Measurements from ENCODE around the gene PRKACA.
A peak's percentile ranks its signal among the peaks of the same experiment; 100 is the strongest.

The PRKACA gene

GRCh38 chr19:14116525-14116917, 1.0 kb downstream of the PRKACA start:
- no peak for DNase-seq

GRCh38 chr19:14115756-14116155, 1.8 kb downstream of the PRKACA start:
- no peak for DNase-seq

GRCh38 chr19:14114854-14115253, 2.7 kb downstream of the PRKACA start:
- peak; percentile 89 for DNase-seq

GRCh38 chr19:14114439-14114838, 3.1 kb downstream of the PRKACA start:
- DNase-seq = no peak

- peak; percentile 14 to 17 for DNase-seq
Measured at GRCh38 chr19:14113762-14114414, 3.7 kb downstream of the PRKACA start.

GRCh38 chr19:14112809-14113385, 4.7 kb downstream of the PRKACA start:
- DNase-seq = no peak

- no peak for DNase-seq
Measured at GRCh38 chr19:14112051-14112808, 5.3 kb downstream of the PRKACA start.

- no peak for DNase-seq
Measured at GRCh38 chr19:14111486-14111885, 6.1 kb downstream of the PRKACA start.

GRCh38 chr19:14110650-14111049, 6.9 kb downstream of the PRKACA start:
- DNase-seq = no peak

GRCh38 chr19:14107581-14108461, 9.7 kb downstream of the PRKACA start:
- no peak for DNase-seq

GRCh38 chr19:14106840-14107239, 10.7 kb downstream of the PRKACA start:
- DNase-seq = no peak

- DNase-seq = no peak
Measured at GRCh38 chr19:14105680-14106079, 11.9 kb downstream of the PRKACA start.

- no peak for DNase-seq
Measured at GRCh38 chr19:14103310-14103709, 14.3 kb downstream of the PRKACA start.

GRCh38 chr19:14102756-14103155, 14.8 kb downstream of the PRKACA start:
- DNase-seq = no peak

GRCh38 chr19:14102102-14102696, 15.4 kb downstream of the PRKACA start:
- no peak for DNase-seq

- DNase-seq = no peak
Measured at GRCh38 chr19:14101003-14101545, 16.5 kb downstream of the PRKACA start.

- no peak for DNase-seq
Measured at GRCh38 chr19:14097532-14098151, 19.9 kb downstream of the PRKACA start.

GRCh38 chr19:14096272-14096992, 21.1 kb downstream of the PRKACA start:
- no peak for DNase-seq

GRCh38 chr19:14094854-14095253, 22.7 kb downstream of the PRKACA start:
- DNase-seq = no peak

- no peak for DNase-seq
Measured at GRCh38 chr19:14093117-14093823, 24.3 kb downstream of the PRKACA start.

Measured in AML-193 (cell line).